ENCODE data around the gene KDM2B. TPM values are rescaled to one million over a fixed set of nuclear protein-coding genes. Genes with fewer than 3 reads are reported as not detected.
"Not testable (repeated sequence)": the region's sequence is repeated elsewhere in the genome, so short reads cannot be mapped to it uniquely, and the experiment has no call there.

KDM2B gene
- total RNA-seq, 1 donor from 2014 or later = 15.8 TPM

DNA sequence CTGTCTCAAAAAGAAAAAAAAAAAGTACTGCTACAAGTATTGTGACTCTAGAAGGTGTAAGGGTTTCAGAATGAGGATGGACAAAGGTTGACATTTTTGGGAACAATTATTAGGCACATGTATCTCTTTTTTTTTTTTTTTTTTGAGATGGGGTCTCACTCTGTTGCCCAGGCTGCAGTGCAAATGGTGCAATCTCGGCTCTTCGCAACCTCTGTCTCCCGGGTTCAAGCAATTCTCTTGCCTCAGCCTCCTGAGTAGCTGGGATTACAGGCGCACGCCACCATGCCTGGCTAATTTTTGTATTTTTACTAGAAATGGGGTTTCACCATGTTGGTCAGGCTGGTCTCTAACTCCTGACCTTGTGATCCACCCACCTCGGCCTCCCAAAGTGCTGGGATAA, 195.9 kb downstream of the KDM2B start:
- DNase-seq (ENCODE audit: low read depth) = not testable (repeated sequence)

- no peak for DNase-seq (ENCODE audit: low read depth)
These were observed 197.2 kb downstream of the KDM2B start for GRCh38 chr12:121383601-121384021.

DNA sequence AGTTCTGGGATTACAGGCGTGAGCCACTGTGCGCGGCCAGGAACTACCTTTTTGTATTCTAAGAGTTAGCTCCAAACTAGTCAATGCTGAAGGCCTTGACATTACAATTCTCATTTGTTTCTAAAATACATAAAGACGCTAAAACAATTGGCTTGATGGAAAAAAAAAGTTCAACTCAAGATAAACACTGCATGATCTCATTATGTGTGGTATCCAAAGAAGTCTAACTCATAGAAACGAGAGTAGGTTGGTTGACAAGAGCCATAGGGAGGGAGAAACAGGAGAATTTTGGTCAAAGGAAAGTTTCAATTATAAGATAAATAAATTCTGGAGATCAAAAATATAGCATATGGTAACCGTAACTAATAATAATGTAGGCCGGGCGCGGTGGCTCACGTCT, 200.9 kb downstream of the KDM2B start:
- DNase-seq (ENCODE audit: low read depth) = no peak

Other genes starting within 250 kb of the KDM2B start
- gene ANAPC5, start 228.6 kb downstream of the KDM2B start, total RNA-seq = 115 and 148 TPM in 2 replicates
- gene RNF34, start 180.9 kb downstream of the KDM2B start, total RNA-seq = 64.1 and 71.2 TPM in 2 replicates
- gene ORAI1, start 45.5 kb upstream of the KDM2B start, total RNA-seq = 6.9 and 14.0 TPM in 2 replicates
- gene MORN3, start 88.6 kb upstream of the KDM2B start, total RNA-seq = under 0.01 and 3.1 TPM in 2 replicates
- 8.5 and 12.8 TPM in 2 replicates for gene TMEM120B, start 131.7 kb upstream of the KDM2B start, total RNA-seq
- 47.3 and 82.0 TPM in 2 replicates for gene RHOF, start 212.7 kb upstream of the KDM2B start, total RNA-seq
- gene SETD1B, start 223.0 kb upstream of the KDM2B start, total RNA-seq = 1.6 and 11.9 TPM in 2 replicates